IMR-90 (cell line): ENCODE measurements around the gene AMBP. TPM values are rescaled to one million over a fixed set of nuclear protein-coding genes. Genes with fewer than 3 reads are reported as not detected.

ENCODE experiments used
- ATAC-seq: fragments of 200-7000 bp; cut with Tn5 transposase; 2 replicates; pipeline ENCODE4 v1.9.1; 2020; ENCODE audit warnings: low read depth, mild to moderate bottlenecking, moderate library complexity
- BruUV-seq: library from RNA; stranded (reverse); fragments of 400-500 nt; replicated peaks from 2 replicates; lab custom pipeline; 2021; lab: Mats Ljungman, UMichigan
- CTCF ChIA-PET: fragments of 300-600 bp; formaldehyde crosslinking; extraction: SDS; loops from one replicate; lab custom pipeline; 2021; ENCODE audit warnings: antibody characterized with exemption; lab: Yijun Ruan, JAX
- POLR2A ChIA-PET: fragments of 300-600 bp; sonication (Branson Sonifier 250); formaldehyde crosslinking; loops from one replicate; lab custom pipeline; 2022; ENCODE audit warnings: antibody characterized with exemption; ENCODE audit not compliant: unreplicated experiment; lab: Charles Lee
- DNase-seq: peaks from one replicate; pipeline ENCODE4 v3.0.0; 2013
- H2AFZ ChIP-seq: replicated peaks from 2 replicates; pipeline ENCODE3; 2013; ENCODE audit warnings: low read length, mild to moderate bottlenecking; ENCODE audit not compliant: poor library complexity
- H2AK5ac ChIP-seq: 2 replicates; pipeline ENCODE4 v1.6.1; 2013; ENCODE audit warnings: low read depth, low read length, inconsistent platforms
- H2AK9ac ChIP-seq: replicated peaks from 2 replicates; pipeline ENCODE3; 2013; ENCODE audit warnings: mild to moderate bottlenecking, low read depth, low read length, moderate library complexity; ENCODE audit not compliant: poor library complexity
- H2BK120ac ChIP-seq: 2 replicates; pipeline ENCODE4 v1.6.1; 2013; ENCODE audit warnings: low read depth, low read length, inconsistent platforms
- H2BK15ac ChIP-seq: 3 replicates; pipeline ENCODE4 v1.6.1; 2013; ENCODE audit warnings: low read depth, low read length, inconsistent platforms
- H2BK20ac ChIP-seq: 2 replicates; pipeline ENCODE4 v1.6.1; 2013; ENCODE audit warnings: low read depth, mild to moderate bottlenecking, inconsistent platforms, low read length, moderate library complexity
- H2BK5ac ChIP-seq: 2 replicates; pipeline ENCODE4 v1.6.1; 2013; ENCODE audit warnings: mild to moderate bottlenecking, low read depth, low read length, inconsistent platforms; ENCODE audit not compliant: poor library complexity, severe bottlenecking
- H3K14ac ChIP-seq: replicated peaks from 2 replicates; pipeline ENCODE4 v1.6.1; 2013; ENCODE audit warnings: low read depth, low read length, inconsistent platforms
- H3K18ac ChIP-seq: 2 replicates; pipeline ENCODE4 v1.6.1; 2013; ENCODE audit warnings: low read depth, low read length, control low read depth
- H3K23ac ChIP-seq: 2 replicates; pipeline ENCODE4 v1.6.1; 2013; ENCODE audit warnings: low read depth, low read length, inconsistent platforms
- H3K27ac ChIP-seq: 2 replicates; pipeline ENCODE4 v1.5.1; 2013; ENCODE audit warnings: mild to moderate bottlenecking, control low read depth, low read length; ENCODE audit not compliant: insufficient read depth
- H3K27me3 ChIP-seq: 2 replicates; pipeline ENCODE4 v1.6.1; 2013; ENCODE audit warnings: low read length; ENCODE audit not compliant: control insufficient read depth, insufficient read depth
- H3K36me3 ChIP-seq: 2 replicates; pipeline ENCODE4 v1.6.1; 2013; ENCODE audit warnings: low read length, mixed read lengths; ENCODE audit not compliant: control insufficient read depth, insufficient read depth
- H3K4ac ChIP-seq: 2 replicates; pipeline ENCODE4 v1.6.1; 2013; ENCODE audit warnings: low read depth, low read length, inconsistent platforms
- H3K4me1 ChIP-seq: 2 replicates; pipeline ENCODE4 v1.6.1; 2013; ENCODE audit warnings: low read length, mixed read lengths; ENCODE audit not compliant: control insufficient read depth, insufficient read depth
- H3K4me2 ChIP-seq: 2 replicates; pipeline ENCODE4 v1.6.1; 2013; ENCODE audit warnings: low read depth, mild to moderate bottlenecking, control low read depth, low read length, moderate library complexity
- H3K4me3 ChIP-seq: 2 replicates; pipeline ENCODE4 v1.5.1; 2013; ENCODE audit warnings: low read depth, mild to moderate bottlenecking, control low read depth, low read length, moderate library complexity; ENCODE audit not compliant: insufficient read depth
- H3K56ac ChIP-seq: 2 replicates; pipeline ENCODE4 v1.6.1; 2013; ENCODE audit warnings: low read length, inconsistent platforms; ENCODE audit not compliant: insufficient read depth; ENCODE audit errors: extremely low read depth
- H3K79me1 ChIP-seq, 2 experiments: 2 replicates each; pipeline ENCODE4 v1.6.1; 2013; ENCODE audit warnings: low read length in 2 of 2, inconsistent platforms in 1 of 2, low read depth in 1 of 2
- H3K9ac ChIP-seq: 2 replicates; pipeline ENCODE4 v1.6.1; 2013; ENCODE audit warnings: low read depth, low read length, control low read depth
- H3K9me1 ChIP-seq: 2 replicates; pipeline ENCODE4 v1.6.1; 2013; ENCODE audit warnings: low read length, inconsistent platforms; ENCODE audit not compliant: insufficient read depth
- H3K9me3 ChIP-seq: 2 replicates; pipeline ENCODE4 v1.6.1; 2013; ENCODE audit warnings: low read length; ENCODE audit not compliant: control insufficient read depth, insufficient read depth
- H4K20me1 ChIP-seq: 2 replicates; pipeline ENCODE4 v1.6.1; 2013; ENCODE audit warnings: low read length, inconsistent platforms; ENCODE audit not compliant: insufficient read depth
- H4K5ac ChIP-seq: 2 replicates; pipeline ENCODE4 v1.6.1; 2013; ENCODE audit warnings: mild to moderate bottlenecking, low read depth, low read length, control low read depth
- H4K8ac ChIP-seq, 2 experiments: 2 replicates each; pipeline ENCODE4 v1.6.1; 2013; ENCODE audit warnings: low read depth in 2 of 2, low read length in 2 of 2, control low read depth in 1 of 2, inconsistent platforms in 1 of 2
- H4K91ac ChIP-seq: 2 replicates; pipeline ENCODE4 v1.6.1; 2013; ENCODE audit warnings: low read depth, low read length, inconsistent platforms; ENCODE audit not compliant: insufficient read depth
- BHLHE40 ChIP-seq: fragments of 150-350 bp; IDR thresholded peaks from 2 replicates; pipeline ENCODE4 v1.6.1; 2016; ENCODE audit warnings: mild to moderate bottlenecking, low read depth, low read length
- CHD1 ChIP-seq: IDR thresholded peaks from 2 replicates; pipeline ENCODE4 v1.6.1; 2012; ENCODE audit warnings: low read depth, low read length, improper control_type of control experiment
- FOS ChIP-seq: fragments of 150-350 bp; IDR thresholded peaks from 2 replicates; pipeline ENCODE4 v1.6.1; 2016; ENCODE audit warnings: low read depth, low read length
- MAFK ChIP-seq: IDR thresholded peaks from 2 replicates; pipeline ENCODE4 v1.6.1; 2012; ENCODE audit warnings: low read depth, low read length, improper control_type of control experiment
- MAZ ChIP-seq: IDR thresholded peaks from 2 replicates; pipeline ENCODE4 v1.6.1; 2012; ENCODE audit warnings: low read depth, mild to moderate bottlenecking, low read length, improper control_type of control experiment, moderate library complexity, borderline replicate concordance
- MXI1 ChIP-seq: IDR thresholded peaks from 2 replicates; pipeline ENCODE4 v1.6.1; 2012; ENCODE audit warnings: low read depth, mild to moderate bottlenecking, low read length, moderate library complexity, borderline replicate concordance
- RAD21 ChIP-seq: IDR thresholded peaks from 2 replicates; pipeline ENCODE4 v1.6.1; 2012; ENCODE audit warnings: low read length, improper control_type of control experiment
- RCOR1 ChIP-seq: IDR thresholded peaks from 2 replicates; pipeline ENCODE4 v1.6.1; 2012; ENCODE audit warnings: mild to moderate bottlenecking, low read length, improper control_type of control experiment; ENCODE audit not compliant: insufficient replicate concordance
- RFX5 ChIP-seq: IDR thresholded peaks from 2 replicates; pipeline ENCODE4 v1.8.0; 2012; ENCODE audit warnings: low read depth, mild to moderate bottlenecking, low read length, moderate library complexity
- SMC3 ChIP-seq: fragments of 150-350 bp; IDR thresholded peaks from 2 replicates; pipeline ENCODE4 v1.6.1; 2016; ENCODE audit warnings: low read depth, mild to moderate bottlenecking, antibody characterized with exemption, low read length, moderate library complexity
- WGBS, 2 experiments: methylation state at CpG; one replicate each; pipeline versions ENCODE4 v1.1.5 to v1.1.7; 2013; ENCODE audit warnings: missing lambda C conversion rate in 2 of 2; ENCODE audit not compliant: insufficient read length in 1 of 2; ENCODE audit errors: extremely low coverage in 2 of 2; 5-methylcytosine and 5-hydroxymethylcytosine counted together
- dilution Hi-C: fragments of 300-500 bp; cut with HindIII; formaldehyde crosslinking; loops from one replicate; pipeline ENCODE4 v1.14.3; 2018; ENCODE audit warnings: low sequenced_read_pairs; ENCODE audit not compliant: unreplicated experiment
- in situ Hi-C: fragments of 300-500 bp; cut with MboI; formaldehyde crosslinking; loops from 3 replicates; pipeline ENCODE4 v1.14.3; 2019; ENCODE audit warnings: low sequenced_read_pairs, inconsistent platforms, mixed read lengths
- intact Hi-C: fragments of 100-400 bp; cut with micrococcal nuclease; formaldehyde crosslinking; loops from 2 replicates; pipeline ENCODE4 v1.10.0; 2022
- polyA plus RNA-seq, 3 experiments: library from polyadenylated mRNA; depleted of rRNA; stranded (reverse); fragments of >200 nt; gene quantifications; 2 replicates each; pipeline ENCODE4 v1.2.3, GENCODE V29; 2012; ENCODE audit warnings: low replicate concordance in 1 of 3
- total RNA-seq: library from RNA; depleted of rRNA; stranded (reverse); fragments of >200 nt; gene quantifications from 2 replicates; pipeline ENCODE4 v1.2.3, GENCODE V29; 2012
- TF ChIP-seq, protein P1 (sequence below): fragments of 150-350 bp; IDR thresholded peaks from 2 replicates; pipeline ENCODE4 v1.6.1; 2017; ENCODE audit warnings: mild to moderate bottlenecking, antibody characterized with exemption, low read length, low read depth
- TF ChIP-seq, protein P2 (sequence below): fragments of 150-350 bp; IDR thresholded peaks from 2 replicates; pipeline ENCODE4 v1.6.1; 2016; ENCODE audit warnings: low read depth, mild to moderate bottlenecking, low read length, moderate library complexity, borderline replicate concordance

Gene AMBP
- total and polyA plus RNA-seq, 2 of the 4 experiments (the other 2 are of a cell fraction), result not detected

DNA sequence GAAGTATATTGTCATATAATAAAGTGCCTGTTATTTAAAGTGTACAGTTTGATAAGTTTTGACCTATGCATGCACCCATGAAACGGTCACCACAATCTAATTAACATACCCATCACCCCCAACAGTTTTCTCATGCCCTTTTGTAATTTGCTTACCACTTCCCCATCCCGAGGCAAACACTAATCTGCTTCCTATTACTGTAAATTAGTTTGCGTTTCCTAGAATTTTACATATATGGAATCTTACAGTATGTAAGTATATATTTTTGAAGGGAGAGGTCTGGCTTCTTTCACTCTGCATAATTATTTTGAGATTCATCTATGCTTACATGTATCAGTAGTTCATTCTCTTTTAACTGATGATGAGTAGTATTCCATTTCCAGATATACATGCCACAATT is 56.5 kb downstream of the AMBP start:
- CTCF ChIA-PET, result no interaction called here
- no peak overlapping the region for H3K4me2 ChIP-seq
- intact Hi-C loops, result no loop called here

More for the DNA sequence above, 56.5 kb downstream of the AMBP start:
- Histone ChIP-seq H3K9me1 (peaks cover 10% of the 10 kb centered on the region), H3K27ac (no peak overlapping the region), H2AFZ (no peak overlapping the region), H4K8ac (no peak overlapping the region), H3K14ac (no peak overlapping the region), H3K36me3 (peaks cover 41% of the 10 kb centered on the region), H2BK20ac (no peak overlapping the region), H3K4me3 (no peak overlapping the region), H3K27me3 (no peaks in the 10 kb centered on the region), H3K56ac (no peak overlapping the region), H4K5ac (no peak overlapping the region), H3K23ac (no peak overlapping the region), H4K20me1 (no peaks in the 10 kb centered on the region), H2BK120ac (no peak overlapping the region), H2BK5ac (no peak overlapping the region), H3K4me1 (no peaks in the 10 kb centered on the region), H3K4ac (no peak overlapping the region), H3K79me1 (peaks cover 0 to 11% of the 10 kb centered on the region in 2 experiments; a peak in 3 of 4 replicates), H3K18ac (no peak overlapping the region), H3K9ac (no peak overlapping the region), H2AK9ac (no peak overlapping the region), H4K91ac (no peak overlapping the region), H2BK15ac (no peak overlapping the region), H2AK5ac (no peak overlapping the region), H3K9me3 (peaks cover 8% of the 10 kb centered on the region)
- BruUV-seq, result no TSS peak
- no peak for DNase-seq
- ATAC-seq, result no peak
- dilution Hi-C loops, result no loop called here
- POLR2A ChIA-PET, result no interaction called here
- in situ Hi-C loops, result no loop called here
- WGBS, 2 experiments, result no CpG with 5 or more reads among the region's 3 CpGs
- TF ChIP-seq FOS, result no peak
- no peak for TF ChIP-seq RAD21
- no peak for TF ChIP-seq MXI1
- TF ChIP-seq SMC3, result no peak
- no peak for TF ChIP-seq MAZ
- TF ChIP-seq, protein P1, sequence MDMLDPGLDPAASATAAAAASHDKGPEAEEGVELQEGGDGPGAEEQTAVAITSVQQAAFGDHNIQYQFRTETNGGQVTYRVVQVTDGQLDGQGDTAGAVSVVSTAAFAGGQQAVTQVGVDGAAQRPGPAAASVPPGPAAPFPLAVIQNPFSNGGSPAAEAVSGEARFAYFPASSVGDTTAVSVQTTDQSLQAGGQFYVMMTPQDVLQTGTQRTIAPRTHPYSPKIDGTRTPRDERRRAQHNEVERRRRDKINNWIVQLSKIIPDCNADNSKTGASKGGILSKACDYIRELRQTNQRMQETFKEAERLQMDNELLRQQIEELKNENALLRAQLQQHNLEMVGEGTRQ, result no peak
- TF ChIP-seq RCOR1, result no peak
- TF ChIP-seq BHLHE40, result no peak
- TF ChIP-seq RFX5, result no peak
- TF ChIP-seq MAFK, result no peak
- TF ChIP-seq, protein P2, sequence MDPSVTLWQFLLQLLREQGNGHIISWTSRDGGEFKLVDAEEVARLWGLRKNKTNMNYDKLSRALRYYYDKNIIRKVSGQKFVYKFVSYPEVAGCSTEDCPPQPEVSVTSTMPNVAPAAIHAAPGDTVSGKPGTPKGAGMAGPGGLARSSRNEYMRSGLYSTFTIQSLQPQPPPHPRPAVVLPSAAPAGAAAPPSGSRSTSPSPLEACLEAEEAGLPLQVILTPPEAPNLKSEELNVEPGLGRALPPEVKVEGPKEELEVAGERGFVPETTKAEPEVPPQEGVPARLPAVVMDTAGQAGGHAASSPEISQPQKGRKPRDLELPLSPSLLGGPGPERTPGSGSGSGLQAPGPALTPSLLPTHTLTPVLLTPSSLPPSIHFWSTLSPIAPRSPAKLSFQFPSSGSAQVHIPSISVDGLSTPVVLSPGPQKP, result no peak
- no peak for TF ChIP-seq CHD1
